GM23338 (cell line): Measurements from ENCODE around the gene STRN.

ENCODE experiments used
- CREB1 ChIP-seq: fragments of 250-450 bp; sonication (Bioruptor Pico); IDR thresholded peaks from 2 replicates; pipeline ENCODE4 v1.5.0; 2020; ENCODE audit warnings: low read depth, mild to moderate bottlenecking, moderate library complexity
- CTCF ChIP-seq, 2 experiments: fragments of 200-600 bp in 1 of 2; sonication (generic) in 1 of 2; conservative IDR thresholded peaks; 2 replicates each; pipeline versions ENCODE4 v1.5.1 to v1.6.1; 2016 to 2017; ENCODE audit warnings: antibody characterized with exemption in 2 of 2, low read depth in 2 of 2, mild to moderate bottlenecking in 2 of 2, moderate library complexity in 1 of 2
- ETS1 ChIP-seq: IDR thresholded peaks from 2 replicates; pipeline ENCODE4 v1.6.1; 2016; ENCODE audit warnings: antibody characterized with exemption
- EZH2 ChIP-seq: fragments of 200-600 bp; sonication (generic); IDR thresholded peaks from one replicate; pipeline ENCODE4 v1.8.0; 2017; ENCODE audit warnings: antibody characterized with exemption, mild to moderate bottlenecking, low read depth; ENCODE audit not compliant: unreplicated experiment
- EZH2phosphoT487 ChIP-seq: fragments of 200-600 bp; sonication (generic); IDR thresholded peaks from one replicate; pipeline ENCODE4 v1.8.1; 2018; ENCODE audit warnings: antibody characterized with exemption; ENCODE audit not compliant: unreplicated experiment
- NANOG ChIP-seq: IDR thresholded peaks from 2 replicates; pipeline ENCODE4 v1.6.1; 2016; ENCODE audit warnings: antibody characterized with exemption, borderline replicate concordance
- POLR2AphosphoS5 ChIP-seq: IDR thresholded peaks from 2 replicates; pipeline ENCODE4 v1.6.1; 2016; ENCODE audit warnings: antibody characterized with exemption, low read depth
- REST ChIP-seq: IDR thresholded peaks from one replicate; pipeline ENCODE4 v1.6.1; 2018; ENCODE audit warnings: antibody characterized with exemption; ENCODE audit not compliant: unreplicated experiment
- STAT1 ChIP-seq: IDR thresholded peaks from one replicate; pipeline ENCODE4 v1.6.1; 2016; ENCODE audit warnings: antibody characterized with exemption; ENCODE audit not compliant: unreplicated experiment
- ZNF114 ChIP-seq: fragments of 250-450 bp; sonication (Bioruptor Pico); IDR thresholded peaks from 2 replicates; pipeline ENCODE4 v1.5.0; 2020; ENCODE audit warnings: mild to moderate bottlenecking, moderate library complexity
- ZNF331 ChIP-seq: fragments of 250-450 bp; sonication (Bioruptor Pico); IDR thresholded peaks from 2 replicates; pipeline ENCODE4 v1.5.0; 2020; ENCODE audit warnings: low read depth, mild to moderate bottlenecking, moderate library complexity
- ZNF462 ChIP-seq: fragments of 250-450 bp; sonication (Bioruptor Pico); IDR thresholded peaks from 2 replicates; pipeline ENCODE4 v1.5.0; 2020; ENCODE audit warnings: mild to moderate bottlenecking, moderate library complexity

GRCh38 chr2:36843838-36844237 is 122.5 kb downstream of the STRN start:
- TF ChIP-seq CTCF (conservative IDR thresholded peaks at IDR 0.05; ENCODE audit: low read depth in 2 of 2) (no peak), ZNF114 (CRISPR knock-in tag) (no peak), EZH2phosphoT487 (no peak), EZH2 (no peak), CREB1 (CRISPR knock-in tag) (no peak), REST (no peak), POLR2AphosphoS5 (no peak), STAT1 (no peak), NANOG (no peak), ZNF462 (no peak), ZNF331 (CRISPR knock-in tag) (no peak), ETS1 (no peak)
